ENCODE measurements around the gene ECHS1.

DNA sequence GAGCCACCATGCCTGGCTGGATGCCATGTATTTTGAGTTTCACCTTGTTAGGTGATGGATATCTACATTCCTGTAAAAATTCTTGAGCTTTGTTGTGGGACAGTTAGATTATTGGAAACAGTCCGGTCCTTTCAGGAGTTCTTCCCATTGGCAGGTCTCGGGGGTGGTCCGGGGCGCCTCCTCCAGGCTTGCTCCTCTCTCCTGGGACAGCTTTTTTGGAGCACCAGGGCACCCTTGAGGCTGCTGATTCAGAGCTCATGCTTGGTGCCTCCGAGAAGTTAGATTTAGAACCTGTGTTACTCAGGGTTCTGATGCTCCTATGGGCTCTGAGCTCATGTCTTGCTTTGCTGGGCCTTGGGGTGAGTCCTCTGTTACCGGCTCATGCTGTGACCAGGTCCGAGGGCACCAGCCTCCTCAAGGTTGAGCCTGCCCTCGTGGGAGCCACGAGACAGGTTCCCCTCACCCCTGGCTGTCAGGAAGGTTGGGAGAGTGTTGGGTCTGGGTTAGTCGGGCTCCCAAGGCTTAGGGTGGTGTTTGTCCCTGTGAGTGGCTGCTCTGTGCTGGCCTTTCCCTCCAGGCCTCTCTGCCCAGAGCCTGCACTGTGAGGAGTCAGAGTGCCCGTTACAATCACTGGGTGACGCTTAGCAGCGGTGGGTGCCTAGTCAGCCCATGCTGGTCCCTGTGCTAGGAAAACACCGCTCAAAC, 45.3 kb upstream of the ECHS1 start:
- no peak for TF ChIP-seq CTCF (tag by site-specific recombination; IDR thresholded peaks at IDR 0.05)
- no peak for TF ChIP-seq ZNF23 (tag by site-specific recombination; IDR thresholded peaks at IDR 0.05; ENCODE audit: borderline replicate concordance)
- TF ChIP-seq ZBTB7A (tag by site-specific recombination; IDR thresholded peaks at IDR 0.05; ENCODE audit: low read depth), result no peak
- TF ChIP-seq GLI4 (tag by site-specific recombination; IDR thresholded peaks at IDR 0.05), result no peak
- TF ChIP-seq ZNF639 (tag by site-specific recombination; IDR thresholded peaks at IDR 0.05), result no peak
- TF ChIP-seq GLIS1 (tag by site-specific recombination; IDR thresholded peaks at IDR 0.05), result no peak
- no peak for TF ChIP-seq ZNF274 (IDR thresholded peaks at IDR 0.05; ENCODE audit: low read length)
- TF ChIP-seq ZNF274 (tag by site-specific recombination; IDR thresholded peaks at IDR 0.05; ENCODE audit: borderline replicate concordance), result no peak
- no peak for TF ChIP-seq ZNF48 (tag by site-specific recombination; IDR thresholded peaks at IDR 0.05)
- no peak for TF ChIP-seq ZNF510 (tag by site-specific recombination; IDR thresholded peaks at IDR 0.05; ENCODE audit: insufficient replicate concordance)
